ENCODE data around the gene RRP7A.

DNA sequence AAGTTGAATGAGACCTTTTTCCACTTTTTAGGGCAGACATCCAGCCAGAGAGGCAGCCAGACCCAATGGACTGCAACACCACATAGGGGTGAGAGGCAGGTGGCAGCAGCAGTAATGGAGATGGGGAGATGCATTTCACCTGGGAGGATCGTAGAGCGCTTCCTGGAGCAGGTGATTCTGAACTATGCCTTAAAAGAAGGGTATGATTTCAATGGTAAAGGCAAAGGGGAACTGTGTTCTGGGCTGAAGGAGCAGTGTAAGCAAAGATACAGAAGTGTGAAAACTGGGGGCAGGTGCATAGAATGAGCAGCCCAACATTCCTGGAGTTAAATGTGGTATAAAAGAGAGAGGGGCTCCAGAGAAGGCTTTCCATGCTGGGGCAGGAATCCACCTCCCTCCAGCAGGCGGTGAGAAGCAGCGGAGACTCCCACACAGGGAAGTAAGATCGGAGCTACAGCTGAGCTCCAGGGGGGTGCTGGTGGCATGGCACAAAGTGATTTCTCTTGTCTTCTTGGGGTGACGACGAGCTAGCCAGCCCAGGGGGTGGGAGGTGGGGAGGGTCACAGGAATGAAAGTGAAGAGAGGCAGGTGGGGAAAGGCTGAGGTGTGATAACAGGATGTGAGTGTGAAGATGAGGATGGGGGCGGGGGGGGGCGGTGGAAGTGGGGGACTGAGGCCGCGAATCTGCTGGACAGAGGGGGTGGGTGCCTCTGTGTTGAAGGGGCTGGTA is 29.9 kb upstream of the RRP7A start:
- no peak for TF ChIP-seq TOX (CRISPR knock-in tag; IDR thresholded peaks at IDR 0.05; ENCODE audit: borderline replicate concordance)
- no peak for TF ChIP-seq GLIS3 (CRISPR knock-in tag; IDR thresholded peaks at IDR 0.05)
